ENCODE data around the gene UCP3.

DNA sequence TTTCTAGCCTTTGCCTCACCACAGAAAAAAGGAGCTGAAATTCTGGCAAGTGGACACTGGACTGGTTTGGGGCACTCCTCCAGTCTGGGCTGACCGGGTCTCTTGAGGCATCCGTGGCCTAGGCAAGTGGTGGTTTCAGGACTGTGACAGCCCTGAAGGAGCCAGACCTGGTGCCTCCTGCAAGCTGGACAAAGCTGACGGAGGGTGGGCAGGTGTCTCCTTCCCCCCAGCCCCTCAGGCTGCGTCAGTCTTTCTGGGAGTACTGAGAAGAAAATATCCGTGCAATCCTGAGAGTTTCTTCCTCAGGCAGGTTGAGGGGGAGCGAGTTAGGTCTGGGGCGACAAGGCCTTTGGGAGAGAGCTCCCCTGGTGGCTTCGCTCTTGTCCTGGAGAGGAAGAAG, 4.3 kb upstream of the UCP3 start:
- TF ChIP-seq, protein P1, sequence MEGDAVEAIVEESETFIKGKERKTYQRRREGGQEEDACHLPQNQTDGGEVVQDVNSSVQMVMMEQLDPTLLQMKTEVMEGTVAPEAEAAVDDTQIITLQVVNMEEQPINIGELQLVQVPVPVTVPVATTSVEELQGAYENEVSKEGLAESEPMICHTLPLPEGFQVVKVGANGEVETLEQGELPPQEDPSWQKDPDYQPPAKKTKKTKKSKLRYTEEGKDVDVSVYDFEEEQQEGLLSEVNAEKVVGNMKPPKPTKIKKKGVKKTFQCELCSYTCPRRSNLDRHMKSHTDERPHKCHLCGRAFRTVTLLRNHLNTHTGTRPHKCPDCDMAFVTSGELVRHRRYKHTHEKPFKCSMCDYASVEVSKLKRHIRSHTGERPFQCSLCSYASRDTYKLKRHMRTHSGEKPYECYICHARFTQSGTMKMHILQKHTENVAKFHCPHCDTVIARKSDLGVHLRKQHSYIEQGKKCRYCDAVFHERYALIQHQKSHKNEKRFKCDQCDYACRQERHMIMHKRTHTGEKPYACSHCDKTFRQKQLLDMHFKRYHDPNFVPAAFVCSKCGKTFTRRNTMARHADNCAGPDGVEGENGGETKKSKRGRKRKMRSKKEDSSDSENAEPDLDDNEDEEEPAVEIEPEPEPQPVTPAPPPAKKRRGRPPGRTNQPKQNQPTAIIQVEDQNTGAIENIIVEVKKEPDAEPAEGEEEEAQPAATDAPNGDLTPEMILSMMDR (IDR thresholded peaks at IDR 0.05): no peak
- TF ChIP-seq EP300 (IDR thresholded peaks at IDR 0.05) (no peak), POLR2A (IDR thresholded peaks at IDR 0.05) (no peak)
